GM10248 (cell line): ENCODE results near the gene PCYT1B.
A peak's percentile ranks its signal among the peaks of the same experiment; 100 is the strongest.

Experiments
- CTCF ChIA-PET: fragments of 300-600 bp; sonication (Branson Sonifier 250); formaldehyde crosslinking; extraction: SDS; loops from one replicate; lab custom pipeline; 2021; ENCODE audit warnings: antibody characterized with exemption; lab: Yijun Ruan, JAX
- POLR2A ChIA-PET: fragments of 350-650 bp; sonication (Branson Sonifier 250); formaldehyde crosslinking; extraction: SDS; loops from one replicate; lab custom pipeline; 2020; ENCODE audit warnings: antibody characterized with exemption; lab: Yijun Ruan, JAX
- DNase-seq: peaks from one replicate; pipeline ENCODE4 v3.0.0; 2012; ENCODE audit errors: extremely low spot score
- TF ChIP-seq, protein P1 (sequence below): IDR thresholded peaks from 2 replicates; pipeline ENCODE4 v1.5.1; 2012; ENCODE audit warnings: mild to moderate bottlenecking, low read depth; ENCODE audit errors: extremely low read depth, missing control alignments, control extremely low read depth

PCYT1B gene

DNA sequence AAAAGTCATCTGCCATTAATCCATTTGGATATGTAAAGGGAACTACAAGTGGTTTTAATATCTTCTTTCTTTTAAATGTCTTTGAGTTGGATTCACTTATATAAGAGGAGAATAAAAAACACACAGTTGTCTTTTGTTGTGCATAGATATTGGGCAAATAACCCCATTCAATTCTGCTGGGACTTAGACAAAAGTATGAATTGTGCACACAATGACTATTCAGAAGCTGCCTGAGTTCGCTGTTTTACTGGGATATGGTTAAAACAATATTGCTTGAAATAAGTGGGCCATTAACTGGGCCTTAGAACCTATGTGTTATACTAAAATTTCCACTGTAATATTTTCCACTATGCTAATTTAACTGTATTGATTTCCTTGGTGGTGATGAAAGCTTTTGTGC is 71.7 kb downstream of the PCYT1B start:
- DNase-seq = no peak
- POLR2A ChIA-PET = no interaction called here
- TF ChIP-seq, protein P1, sequence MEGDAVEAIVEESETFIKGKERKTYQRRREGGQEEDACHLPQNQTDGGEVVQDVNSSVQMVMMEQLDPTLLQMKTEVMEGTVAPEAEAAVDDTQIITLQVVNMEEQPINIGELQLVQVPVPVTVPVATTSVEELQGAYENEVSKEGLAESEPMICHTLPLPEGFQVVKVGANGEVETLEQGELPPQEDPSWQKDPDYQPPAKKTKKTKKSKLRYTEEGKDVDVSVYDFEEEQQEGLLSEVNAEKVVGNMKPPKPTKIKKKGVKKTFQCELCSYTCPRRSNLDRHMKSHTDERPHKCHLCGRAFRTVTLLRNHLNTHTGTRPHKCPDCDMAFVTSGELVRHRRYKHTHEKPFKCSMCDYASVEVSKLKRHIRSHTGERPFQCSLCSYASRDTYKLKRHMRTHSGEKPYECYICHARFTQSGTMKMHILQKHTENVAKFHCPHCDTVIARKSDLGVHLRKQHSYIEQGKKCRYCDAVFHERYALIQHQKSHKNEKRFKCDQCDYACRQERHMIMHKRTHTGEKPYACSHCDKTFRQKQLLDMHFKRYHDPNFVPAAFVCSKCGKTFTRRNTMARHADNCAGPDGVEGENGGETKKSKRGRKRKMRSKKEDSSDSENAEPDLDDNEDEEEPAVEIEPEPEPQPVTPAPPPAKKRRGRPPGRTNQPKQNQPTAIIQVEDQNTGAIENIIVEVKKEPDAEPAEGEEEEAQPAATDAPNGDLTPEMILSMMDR = no peak
- CTCF ChIA-PET = no interaction called here

DNA sequence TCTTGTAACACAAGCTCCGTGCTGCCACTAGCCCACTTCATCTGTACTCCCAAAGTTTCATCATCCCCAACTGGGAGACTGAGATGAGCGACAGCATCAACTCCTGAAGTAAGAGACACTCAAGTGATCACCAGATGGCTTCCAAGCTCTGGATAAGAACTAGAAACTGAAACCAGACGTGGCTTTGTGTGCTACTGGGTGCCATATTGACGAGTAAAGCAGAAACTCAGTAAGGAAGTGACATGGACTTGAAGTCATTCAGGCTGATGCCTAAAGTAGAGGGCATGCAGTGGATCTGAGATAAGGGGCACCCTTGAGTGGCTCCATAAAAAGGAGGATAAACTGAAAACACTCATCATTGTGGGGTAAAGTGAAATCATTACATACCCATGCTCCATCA is 72.4 kb downstream of the PCYT1B start:
- POLR2A ChIA-PET = no interaction called here
- CTCF ChIA-PET = no interaction called here
- TF ChIP-seq, protein P1 = no peak
- DNase-seq = no peak

GRCh38 chrX:24567169-24567568 is 80.0 kb downstream of the PCYT1B start:
- no peak for DNase-seq
- TF ChIP-seq, protein P1 = no peak
- POLR2A ChIA-PET = no interaction called here
- CTCF ChIA-PET = interaction anchor here (0.9 kb wide), 1 partner anchor 197 kb away, joined by 3 read pairs; no protein-coding TSS in a partner anchor

- TF ChIP-seq, protein P1 = no peak
- CTCF ChIA-PET = no interaction called here
- no peak for DNase-seq
- POLR2A ChIA-PET = no interaction called here
Observed at GRCh38 chrX:24566240-24566639, 80.9 kb downstream of the PCYT1B start.

GRCh38 chrX:24563291-24564010 is 83.7 kb downstream of the PCYT1B start:
- CTCF ChIA-PET = interaction anchor here (1.4 to 3.2 kb wide), 2 partner anchors 168 to 193 kb away, joined by 4 to 23 read pairs; no protein-coding TSS in a partner anchor
- no peak for DNase-seq
- POLR2A ChIA-PET = no interaction called here
- TF ChIP-seq, protein P1 = no peak

GRCh38 chrX:24561121-24561520 is 86.0 kb downstream of the PCYT1B start:
- peak; percentile 50 for DNase-seq

More at GRCh38 chrX:24561121-24561520, 86.0 kb downstream of the PCYT1B start:
- POLR2A ChIA-PET = no interaction called here
- CTCF ChIA-PET = interaction anchor here (0.9 to 3.2 kb wide), 11 partner anchors 10 to 211 kb away, joined by 3 to 25 read pairs (median 6); no protein-coding TSS in a partner anchor
- TF ChIP-seq, protein P1 = no peak
